HG03045 (cell line): ENCODE measurements around the gene KCNH6.

Experiments
- ATAC-seq: cut with Tn5 transposase; IDR thresholded peaks from one replicate; pipeline ENCODE4 v1.9.1; 2021; ENCODE audit warnings: mild to moderate bottlenecking, moderate library complexity; ENCODE audit not compliant: unreplicated experiment

KCNH6 gene

DNA sequence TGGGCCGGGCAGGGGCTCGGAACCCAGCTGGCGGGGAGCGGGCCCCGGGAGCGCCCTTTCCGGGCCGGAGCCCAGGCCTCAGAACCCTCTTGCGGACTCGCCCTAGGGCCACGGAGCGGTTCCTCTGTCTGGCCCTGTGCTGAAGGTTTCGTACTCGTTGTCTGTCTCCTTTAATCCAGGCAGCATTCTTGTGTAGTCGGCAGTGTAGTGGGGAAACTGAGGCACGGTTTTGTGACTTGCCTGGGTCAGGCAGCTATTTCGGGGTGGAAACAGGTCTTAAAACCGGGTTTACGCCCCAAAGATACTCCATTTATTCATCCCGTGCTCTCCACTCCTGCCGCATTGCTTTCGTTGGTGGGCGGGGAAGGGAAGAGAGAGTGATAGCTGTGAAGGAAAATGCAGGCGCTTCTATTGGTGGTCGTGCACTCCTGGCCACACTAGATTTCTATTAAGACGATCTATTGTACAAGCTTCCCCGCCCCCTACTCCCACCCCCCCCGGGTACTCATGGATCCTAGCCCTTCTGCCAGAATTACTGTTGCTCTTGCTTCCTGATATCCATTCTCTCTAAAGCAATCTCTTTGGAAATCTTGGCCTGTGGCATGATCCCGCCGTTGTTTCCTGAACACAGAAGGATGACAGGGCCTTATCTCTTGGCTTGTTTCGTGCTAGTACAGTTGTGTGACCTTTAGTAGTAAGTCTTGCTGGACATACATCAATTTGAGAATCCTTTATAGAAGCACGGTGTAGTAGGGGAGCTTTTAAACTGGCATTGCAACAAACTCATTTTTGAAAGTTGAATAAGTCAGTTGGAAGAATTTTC is 27.9 kb downstream of the KCNH6 start:
- ATAC-seq: no peak

DNA sequence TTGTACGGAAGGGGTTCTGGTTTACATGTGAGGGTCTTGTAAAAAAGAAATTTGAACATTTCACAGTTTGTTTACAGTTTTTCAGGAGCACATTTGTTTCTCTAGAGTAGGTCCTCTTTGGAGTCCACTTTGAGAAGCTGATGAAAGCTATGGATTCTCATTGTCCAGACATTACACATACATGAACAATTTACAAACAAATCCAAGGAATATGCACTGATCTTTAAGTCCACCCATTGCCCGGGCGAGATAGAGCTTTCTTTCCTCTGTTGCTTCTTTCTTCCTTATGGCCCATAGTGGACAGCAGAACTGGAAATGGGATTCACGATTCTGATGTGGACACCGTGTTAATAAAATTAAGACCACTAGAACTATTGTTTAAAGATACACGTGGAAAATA is 29.1 kb downstream of the KCNH6 start:
- ATAC-seq: no peak

DNA sequence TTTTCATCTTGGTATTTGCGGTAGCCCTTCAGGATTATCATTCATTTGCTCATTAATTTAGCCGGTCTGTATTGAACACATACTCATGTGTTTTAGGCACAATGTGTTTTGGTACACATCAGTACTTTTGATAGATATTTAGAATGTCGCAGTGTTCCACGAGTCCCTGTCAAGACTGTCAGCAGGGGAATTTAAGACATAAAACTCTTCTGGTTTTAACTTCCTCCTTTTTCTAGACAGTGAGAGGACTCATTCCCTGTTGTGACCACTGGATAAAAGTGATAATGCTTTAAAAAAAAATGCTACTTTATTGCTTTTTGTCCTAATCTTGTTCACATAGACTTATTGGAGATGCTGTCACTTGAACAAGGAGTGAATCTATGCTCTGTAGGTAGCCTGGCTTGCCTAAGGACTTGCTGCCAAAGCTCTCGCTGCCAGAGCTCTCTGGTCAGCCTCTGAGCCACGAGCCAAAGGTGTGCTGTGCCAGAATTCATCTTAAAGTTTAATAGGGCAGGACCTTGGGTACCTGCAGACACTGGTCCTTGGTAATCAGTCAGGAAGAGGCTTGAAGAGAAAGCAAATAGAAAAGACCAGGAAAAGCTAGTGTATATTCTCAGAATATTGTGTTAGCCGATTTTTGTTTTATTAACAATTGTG is 32.5 kb downstream of the KCNH6 start:
- ATAC-seq: no peak

DNA sequence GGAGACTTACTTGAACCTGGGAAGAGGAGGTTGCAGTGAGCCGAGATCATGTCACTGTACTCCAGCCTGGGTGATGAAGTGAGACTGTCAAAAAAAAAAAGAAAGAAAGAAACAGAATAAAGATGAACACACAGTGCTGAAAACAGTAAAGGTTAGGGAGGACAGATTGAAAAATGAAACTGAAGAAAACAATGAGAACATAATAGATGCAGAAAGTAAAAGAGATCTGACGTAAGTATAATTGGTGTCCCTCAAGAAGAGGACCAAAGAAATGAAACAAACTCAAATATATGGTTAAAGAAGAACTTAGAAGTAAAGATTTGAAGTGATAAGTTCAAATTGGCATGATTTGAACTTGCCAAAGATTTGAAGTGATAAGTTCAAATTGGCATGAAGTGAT is 34.3 kb downstream of the KCNH6 start:
- no peak for ATAC-seq

DNA sequence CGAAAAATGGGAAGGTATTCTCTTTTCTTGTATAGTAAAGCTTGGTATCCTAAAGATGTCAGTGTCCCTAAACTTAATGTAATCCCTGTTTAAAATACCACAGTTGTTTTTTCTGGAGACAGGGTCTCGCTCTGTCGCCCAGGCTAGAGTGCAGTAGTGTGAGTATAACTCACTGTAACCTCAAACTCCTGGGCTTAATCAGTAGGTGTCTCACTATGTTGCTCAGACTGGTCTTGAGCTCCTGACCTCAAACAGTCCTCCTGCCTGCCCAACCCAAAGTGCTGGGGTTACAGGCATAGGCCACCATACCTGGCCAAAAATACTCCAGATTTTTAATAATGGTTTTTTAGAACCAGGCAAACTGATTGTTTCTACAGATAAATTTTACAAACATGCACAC is 35.3 kb downstream of the KCNH6 start:
- no peak for ATAC-seq

DNA sequence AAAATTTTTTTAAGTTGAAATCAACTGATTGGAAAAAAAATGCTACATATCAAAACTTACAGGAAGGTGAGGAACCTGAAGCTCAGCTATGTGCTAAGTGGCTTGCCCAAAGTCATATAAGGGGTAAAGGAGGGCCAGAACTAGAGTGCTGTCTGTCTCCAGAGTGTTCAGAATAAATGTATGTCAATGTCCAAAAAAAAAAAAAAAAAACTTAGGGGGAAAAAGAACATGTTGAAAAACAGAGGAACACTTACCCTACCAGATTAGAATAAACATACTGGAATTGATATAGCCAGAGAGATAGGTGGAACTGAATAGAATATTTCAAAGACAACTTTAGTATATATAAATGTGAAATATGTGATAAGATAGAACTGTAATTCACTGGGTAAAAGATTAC is 38.7 kb downstream of the KCNH6 start:
- ATAC-seq: no peak

DNA sequence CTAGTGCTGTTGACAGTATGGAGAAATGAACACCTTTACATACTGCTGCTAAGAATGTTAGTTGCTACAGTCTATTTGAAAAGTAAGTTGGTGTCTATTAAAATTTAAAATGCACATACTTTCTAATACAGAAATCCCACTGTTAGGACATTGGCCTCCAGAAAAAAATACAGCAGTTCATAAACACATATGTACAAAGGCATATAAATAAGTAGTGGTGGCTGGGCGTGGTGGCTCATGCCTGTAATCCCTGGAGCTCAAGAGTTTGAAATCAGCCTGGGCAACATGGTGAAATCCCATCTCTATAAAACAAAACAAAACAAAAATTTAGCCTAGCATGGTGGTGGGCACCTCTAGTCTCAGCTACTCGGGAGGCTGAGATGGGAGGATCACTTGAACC is 40.2 kb downstream of the KCNH6 start:
- no peak for ATAC-seq

DNA sequence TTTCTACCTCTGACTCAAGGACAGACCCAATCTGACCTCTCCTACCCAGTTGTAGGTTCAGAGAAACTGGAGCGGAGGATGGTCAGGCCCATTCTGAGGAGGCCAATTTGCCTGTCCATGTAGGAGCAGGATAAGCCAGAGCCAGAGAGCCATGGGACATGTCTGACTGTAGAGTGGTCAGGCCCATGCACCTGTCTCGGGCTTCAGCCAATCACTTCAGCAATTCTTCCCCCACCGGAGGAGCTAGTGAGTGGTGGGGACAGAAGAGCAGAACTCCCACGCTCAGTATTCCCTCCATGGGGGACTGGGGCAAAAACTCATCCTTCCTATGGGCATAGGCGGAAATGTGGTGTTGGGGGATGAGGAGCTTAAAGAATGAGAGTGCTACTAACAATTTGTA is 41.4 kb downstream of the KCNH6 start:
- no peak for ATAC-seq

DNA sequence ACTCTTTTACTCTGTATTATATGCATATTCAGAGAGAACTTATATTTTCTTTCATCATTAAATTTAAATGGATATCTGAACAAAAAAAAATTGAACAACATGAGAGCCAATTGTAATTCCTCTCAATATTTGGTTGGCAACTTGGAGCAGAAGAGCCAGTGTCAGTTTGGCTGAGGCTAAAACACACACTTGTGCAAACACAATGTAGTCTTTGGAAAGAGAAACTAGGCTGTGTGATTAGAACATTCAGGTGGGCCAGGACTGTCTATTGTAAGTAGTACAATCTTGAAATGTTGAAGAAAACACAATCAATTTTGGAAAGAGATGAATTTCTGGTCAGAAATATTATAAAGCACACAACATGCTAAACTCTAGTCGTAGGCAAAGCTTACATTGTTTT is 44.1 kb downstream of the KCNH6 start:
- no peak for ATAC-seq

DNA sequence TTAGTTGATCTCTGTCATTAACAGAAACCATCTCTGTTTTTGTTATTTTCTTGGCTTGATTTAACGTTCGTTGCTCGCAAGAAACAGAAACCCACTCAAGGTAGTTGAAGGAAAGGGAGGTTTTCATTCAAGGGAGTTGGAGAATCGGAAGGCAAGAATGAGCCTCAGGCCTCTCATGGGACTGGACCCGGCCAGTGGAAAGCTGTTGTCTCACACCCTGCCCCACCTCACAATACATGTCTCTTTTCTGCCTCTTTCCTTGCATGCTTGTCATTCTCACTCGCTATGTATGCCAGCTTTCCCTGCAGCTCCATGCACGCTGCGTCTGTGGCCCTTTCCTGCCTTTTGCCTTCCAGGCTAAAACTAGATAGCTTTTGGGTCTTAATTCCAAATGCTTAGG is 45.4 kb downstream of the KCNH6 start:
- no peak for ATAC-seq

DNA sequence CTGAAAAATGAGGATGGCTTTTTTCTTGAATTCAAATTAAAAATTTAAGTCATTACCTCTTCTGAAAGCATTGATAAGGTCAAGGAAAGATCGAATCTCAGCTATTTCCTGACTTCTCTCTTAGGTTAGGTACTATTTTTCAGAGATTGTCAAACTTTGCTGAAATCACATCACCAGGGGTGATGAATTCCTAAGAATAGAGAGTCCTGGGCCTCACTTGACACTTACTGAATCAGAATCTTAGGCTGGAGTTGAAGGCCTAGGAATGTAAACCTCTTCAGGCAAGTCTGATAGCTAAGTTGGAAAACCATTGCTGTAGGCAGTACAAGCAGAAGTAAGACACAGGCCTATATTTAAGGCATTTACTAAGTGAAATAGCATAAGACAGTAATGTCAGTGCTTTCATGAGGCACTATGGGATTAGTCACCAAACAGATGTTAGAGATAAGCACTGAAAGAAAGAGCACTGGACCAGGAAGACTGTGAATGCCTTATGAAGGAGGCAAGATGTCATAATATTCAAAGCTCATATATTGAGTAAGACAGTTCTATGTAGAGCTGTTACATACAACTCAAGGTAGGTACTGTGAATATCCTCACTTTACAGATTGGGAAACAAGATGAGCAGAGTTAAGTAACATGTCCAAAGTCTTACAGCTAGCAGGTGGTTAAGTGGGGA is 48.6 kb downstream of the KCNH6 start:
- ATAC-seq: no peak

DNA sequence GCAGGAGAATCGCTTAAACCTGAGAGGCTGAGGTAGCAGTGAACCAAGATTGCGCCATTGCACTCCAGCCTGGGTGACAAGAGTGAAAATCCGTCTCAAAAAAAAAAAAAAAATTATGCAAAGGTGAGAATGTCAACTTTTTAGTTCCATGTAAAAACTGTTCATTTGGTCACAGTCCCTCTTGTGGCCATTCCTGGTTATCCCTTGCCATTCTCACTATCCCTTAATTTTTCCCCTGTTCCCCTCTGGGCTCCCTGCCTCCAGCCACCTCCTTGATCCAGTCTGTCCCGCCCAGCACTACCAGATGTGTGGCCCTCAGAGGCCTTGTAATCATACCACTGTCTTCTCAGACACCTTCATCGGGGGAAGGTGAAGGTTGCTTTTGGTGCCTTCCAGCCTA is 50.5 kb downstream of the KCNH6 start:
- no peak for ATAC-seq

DNA sequence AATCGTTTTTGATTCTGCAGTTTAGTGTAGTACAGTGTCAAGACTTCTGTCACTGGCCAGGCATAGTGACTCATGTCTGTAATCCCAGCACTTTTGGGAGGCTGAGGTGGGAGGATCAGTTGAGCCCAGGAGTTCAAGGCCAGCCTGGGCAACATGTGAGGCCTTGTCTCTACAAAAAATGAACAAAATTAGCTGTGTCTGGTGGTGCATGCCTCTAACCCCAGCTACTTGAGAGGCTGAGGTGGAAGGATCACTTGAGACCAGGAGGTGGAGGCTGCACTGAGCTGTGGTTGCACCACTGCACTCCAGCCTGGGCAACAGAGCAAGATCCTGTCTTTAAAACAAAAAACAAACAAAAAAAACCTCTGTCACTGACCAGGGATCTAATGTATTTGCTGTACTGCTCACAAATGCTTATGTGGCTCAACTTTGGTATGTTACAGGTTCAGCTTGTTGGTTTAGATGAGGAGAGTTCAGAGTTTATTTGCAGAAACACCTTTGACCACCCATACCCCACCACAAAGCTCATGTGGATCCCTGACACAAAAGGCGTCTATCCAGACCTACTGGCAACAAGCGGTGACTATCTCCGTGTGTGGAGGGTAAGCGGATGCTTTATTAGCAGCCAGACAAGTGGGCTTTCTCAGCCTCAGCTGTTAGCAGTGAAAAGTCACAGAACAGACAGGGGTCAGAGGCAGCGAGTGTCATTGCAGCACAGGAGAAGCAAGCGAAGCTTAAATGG is 55.0 kb downstream of the KCNH6 start:
- no peak for ATAC-seq

DNA sequence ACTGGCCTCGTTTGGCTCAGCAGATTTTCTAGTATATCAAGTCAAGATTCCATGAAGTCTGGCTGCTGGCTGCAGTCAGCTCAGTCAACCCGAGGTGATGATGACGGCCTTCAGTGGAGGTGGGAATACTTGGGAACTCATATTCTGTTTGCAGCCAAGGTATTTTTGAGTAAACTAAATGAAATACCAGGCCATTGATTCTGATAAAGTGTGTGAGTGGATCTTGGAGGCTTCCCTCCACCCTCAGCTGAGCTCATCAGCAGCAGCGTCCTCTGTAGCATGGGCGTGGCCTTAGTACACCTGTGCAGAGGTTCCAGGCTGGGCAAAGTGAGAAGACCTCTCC is 55.6 kb downstream of the KCNH6 start:
- no peak for ATAC-seq

DNA sequence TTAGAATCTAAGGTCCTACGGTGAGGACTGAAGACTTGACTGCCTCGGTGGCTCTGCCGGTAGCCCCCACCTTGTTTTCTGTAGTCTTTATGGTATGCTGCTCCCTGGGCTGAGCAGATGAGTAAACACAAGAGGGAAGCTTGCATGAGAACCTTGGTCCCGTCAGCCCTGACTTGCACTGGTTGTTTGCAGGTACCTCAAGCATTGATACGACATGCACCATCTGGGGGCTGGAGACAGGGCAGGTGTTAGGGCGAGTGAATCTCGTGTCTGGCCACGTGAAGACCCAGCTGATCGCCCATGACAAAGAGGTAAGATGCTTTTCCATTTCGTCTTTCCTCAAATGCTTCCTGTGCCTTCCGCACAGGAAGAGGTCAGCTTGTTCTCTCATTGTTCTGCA is 56.5 kb downstream of the KCNH6 start:
- no peak for ATAC-seq

DNA sequence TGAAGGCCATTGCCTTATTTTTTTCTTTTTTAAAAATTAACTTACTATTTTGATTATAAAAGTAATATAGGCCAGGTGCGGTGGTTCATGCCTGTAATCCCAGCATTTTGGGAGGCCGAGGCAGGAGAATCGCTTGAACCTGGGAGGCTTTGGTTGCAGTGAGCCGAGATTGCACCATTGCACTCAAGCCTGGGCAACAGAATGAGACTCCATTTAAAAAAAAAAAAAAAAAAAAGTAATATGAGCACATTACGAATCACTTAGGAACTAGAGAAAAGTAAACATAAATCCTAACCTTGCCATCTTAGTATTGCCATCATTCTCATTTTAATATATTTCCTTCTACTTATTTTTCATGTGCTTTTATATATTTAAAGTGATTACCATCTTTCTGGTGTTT is 64.6 kb downstream of the KCNH6 start:
- ATAC-seq: no peak

DNA sequence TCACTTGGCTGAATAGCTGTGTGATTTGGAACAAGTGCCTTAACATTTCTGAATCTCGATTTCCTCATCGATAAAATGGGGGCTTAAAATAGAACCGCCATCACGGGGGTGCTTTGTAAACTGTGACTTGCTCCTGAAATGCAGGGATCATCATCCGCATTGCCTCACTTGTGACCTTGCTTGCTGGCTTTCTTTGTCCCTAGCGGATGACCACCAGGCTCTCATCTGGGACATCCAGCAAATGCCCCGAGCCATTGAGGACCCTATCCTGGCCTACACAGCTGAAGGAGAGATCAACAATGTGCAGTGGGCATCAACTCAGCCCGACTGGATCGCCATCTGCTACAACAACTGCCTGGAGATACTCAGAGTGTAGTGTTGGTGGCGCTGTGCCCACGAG is 65.6 kb downstream of the KCNH6 start:
- ATAC-seq: no peak

DNA sequence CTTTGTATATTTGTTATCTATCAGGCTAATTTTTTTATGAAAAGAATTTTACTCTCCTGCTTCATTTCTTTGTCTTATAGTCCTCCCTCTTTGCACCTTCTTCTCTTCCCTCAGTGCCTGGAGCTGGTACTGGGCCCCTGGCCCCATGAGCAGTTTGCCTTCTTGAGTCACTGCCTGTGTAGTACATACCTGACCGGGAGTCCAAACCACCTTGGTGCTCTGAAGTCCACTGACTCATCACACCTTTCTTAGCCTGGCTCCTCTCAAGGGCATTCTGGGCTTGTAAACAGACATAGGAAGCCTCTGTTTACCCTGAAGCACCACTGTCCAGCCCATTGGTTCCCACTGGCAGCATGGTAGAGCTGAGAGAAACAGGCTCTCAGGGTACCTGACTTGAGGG is 66.5 kb downstream of the KCNH6 start:
- ATAC-seq: no peak

DNA sequence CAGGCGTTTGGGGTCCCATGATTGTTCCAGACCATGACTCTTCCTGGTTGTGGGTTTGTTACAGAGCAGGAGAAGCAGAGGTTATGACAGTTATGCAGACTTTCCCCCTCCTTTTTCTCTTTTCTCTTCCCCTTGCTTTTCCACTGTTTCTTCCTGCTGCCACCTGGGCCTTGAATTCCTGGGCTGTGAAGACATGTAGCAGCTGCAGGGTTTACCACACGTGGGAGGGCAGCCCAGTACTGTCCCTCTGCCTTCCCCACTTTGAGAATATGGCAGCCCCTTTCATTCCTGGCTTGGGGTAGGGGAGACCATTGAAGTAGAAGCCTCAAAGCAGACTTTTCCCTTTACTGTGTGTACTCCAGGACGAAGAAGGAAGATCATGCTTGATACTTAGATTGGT is 69.6 kb downstream of the KCNH6 start:
- ATAC-seq: no peak

DNA sequence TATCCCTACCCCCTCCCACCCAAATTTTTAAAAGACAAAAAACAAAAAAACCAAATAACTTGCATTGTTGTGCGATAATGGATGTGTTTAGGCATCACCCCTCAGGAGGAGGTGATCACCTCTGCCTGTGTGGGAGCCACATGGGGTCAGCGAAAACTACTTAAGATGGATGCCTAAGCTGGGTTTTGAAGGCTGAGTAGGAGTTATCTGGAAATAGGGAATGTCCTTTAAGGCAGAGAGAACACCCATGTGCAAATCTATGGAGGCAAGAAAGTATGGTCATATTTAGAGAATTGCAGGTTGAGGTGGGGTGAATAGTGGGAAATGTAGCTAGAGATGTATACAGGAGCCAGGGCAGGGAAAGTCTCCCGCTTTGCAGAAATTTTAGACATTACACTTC is 72.0 kb downstream of the KCNH6 start:
- no peak for ATAC-seq
